Natural killer cell (primary cell): ENCODE results near the gene CATSPERE. TPM values are rescaled to one million over a fixed set of nuclear protein-coding genes. Genes with fewer than 3 reads are reported as not detected.
"Not testable (repeated sequence)": the region's sequence is repeated elsewhere in the genome, so short reads cannot be mapped to it uniquely, and the experiment has no call there.

Experiments
- ATAC-seq, 3 donors: fragments of 150-1000 bp in 2 of 3; fragments of 200-7000 bp in 1 of 3; cut with Tn5 transposase; 1 replicate in 1 of 3; 2 replicates in 2 of 3; pipeline ENCODE4 v1.10.0; 2021; ENCODE audit warnings: mild to moderate bottlenecking in 2 of 3, moderate library complexity in 2 of 3
- DNase-seq, 2 donors: peaks; one replicate each; pipeline versions ENCODE4 v3.0.0 to v3.0.0-alpha.2; 2013 to 2021; ENCODE audit warnings: mixed read lengths in 1 of 2
- H3K27ac ChIP-seq: one replicate; pipeline ENCODE4 v1.5.1; 2013; ENCODE audit warnings: mild to moderate bottlenecking, low read length
- H3K27me3 ChIP-seq: one replicate; pipeline ENCODE4 v1.6.1; 2013; ENCODE audit warnings: low read length; ENCODE audit not compliant: control insufficient read depth, insufficient read depth
- H3K36me3 ChIP-seq: one replicate; pipeline ENCODE4 v1.6.1; 2013; ENCODE audit warnings: low read length; ENCODE audit not compliant: control insufficient read depth, insufficient read depth
- H3K4me1 ChIP-seq: one replicate; pipeline ENCODE4 v1.6.1; 2013; ENCODE audit warnings: low read length; ENCODE audit not compliant: control insufficient read depth, insufficient read depth
- H3K4me3 ChIP-seq: one replicate; pipeline ENCODE4 v1.5.1; 2013; ENCODE audit warnings: low read length
- H3K9me3 ChIP-seq: one replicate; pipeline ENCODE4 v1.6.1; 2013; ENCODE audit warnings: low read length; ENCODE audit not compliant: control insufficient read depth, insufficient read depth
- H3K27ac Mint-ChIP-seq, 2 donors: one replicate each; pipeline ENCODE4 v1.8.0; 2022; ENCODE audit warnings: mild to moderate bottlenecking in 2 of 2, mixed read lengths in 2 of 2, moderate library complexity in 1 of 2
- H3K27me3 Mint-ChIP-seq, 2 donors: one replicate each; pipeline ENCODE4 v1.8.0; 2022; ENCODE audit warnings: low read depth in 2 of 2, mixed read lengths in 2 of 2
- H3K36me3 Mint-ChIP-seq: one replicate; pipeline ENCODE4 v1.8.0; 2022; ENCODE audit warnings: mixed read lengths
- H3K4me1 Mint-ChIP-seq, 2 donors: one replicate each; pipeline ENCODE4 v1.8.0; 2022; ENCODE audit warnings: mixed read lengths in 2 of 2
- H3K4me3 Mint-ChIP-seq: one replicate; pipeline ENCODE4 v1.8.0; 2022; ENCODE audit warnings: mild to moderate bottlenecking, moderate library complexity, mixed read lengths
- H3K9me3 Mint-ChIP-seq, 2 donors: one replicate each; pipeline ENCODE4 v1.8.0; 2022; ENCODE audit warnings: mixed read lengths in 2 of 2
- CTCF ChIP-seq: fragments of 200-600 bp; IDR thresholded peaks from one replicate; pipeline ENCODE4 v1.8.0; 2022; ENCODE audit warnings: antibody characterized with exemption
- WGBS: methylation state at CpG from one replicate; pipeline ENCODE4 v1.1.7; 2013; ENCODE audit warnings: missing lambda C conversion rate; ENCODE audit not compliant: insufficient coverage; 5-methylcytosine and 5-hydroxymethylcytosine counted together
- intact Hi-C: fragments of 100-400 bp; cut with micrococcal nuclease; formaldehyde crosslinking; loops from one replicate; pipeline ENCODE4 v1.14.2; 2022
- total RNA-seq, 4 donors: library from RNA; stranded (reverse); fragments of 120-200 nt in 1 of 4; gene quantifications; one replicate each; pipeline versions ENCODE4 v1.2.3 to v1.2.4, GENCODE V29; 2013 to 2022

CATSPERE gene
- total RNA-seq, 3 donors from 2014 or later (not counting 1 experiment from before 2014, with no cell fraction given), result 0.79 to 1.4 (median 0.80) TPM

- Mint-ChIP-seq H3K27ac (no peak overlapping the region), H3K27me3 (no peaks in the 10 kb centered on the region), H3K4me3 (no peak overlapping the region), H3K9me3 (no peaks in the 10 kb centered on the region), H3K36me3 (no peaks in the 10 kb centered on the region), H3K4me1 (peaks cover 33 to 37% of the 10 kb centered on the region in 2 donors)
- no peak for TF ChIP-seq CTCF
- ATAC-seq (no peak), DNase-seq (no peak)
- Histone ChIP-seq H3K27me3 (no peaks in the 10 kb centered on the region), H3K27ac (no peak overlapping the region), H3K4me3 (no peak overlapping the region), H3K36me3 (no peaks in the 10 kb centered on the region), H3K9me3 (no peaks in the 10 kb centered on the region), H3K4me1 (no peaks in the 10 kb centered on the region)
- WGBS, result 79% methylated on average over 6 of the region's 6 CpGs
- intact Hi-C loops, result no loop called here
These were observed 217.6 kb downstream of the CATSPERE start for GRCh38 chr1:244678697-244679096.

- DNase-seq (no peak), ATAC-seq (no peak)
- no peak overlapping the region for H3K27ac ChIP-seq
- no peak for TF ChIP-seq CTCF
- H3K9me3 ChIP-seq, result no peaks in the 10 kb centered on the region
- no peaks in the 10 kb centered on the region for H3K27me3 Mint-ChIP-seq
- H3K9me3 Mint-ChIP-seq, result no peaks in the 10 kb centered on the region
- WGBS, result 100% methylated on average over 1 of the region's 1 CpG
- H3K36me3 Mint-ChIP-seq, result no peaks in the 10 kb centered on the region
- H3K4me1 ChIP-seq, result no peaks in the 10 kb centered on the region
- peaks cover 21 to 28% of the 10 kb centered on the region in 2 donors for H3K4me1 Mint-ChIP-seq
- H3K27ac Mint-ChIP-seq, result no peak overlapping the region
- H3K4me3 ChIP-seq, result no peak overlapping the region
- no peak overlapping the region for H3K4me3 Mint-ChIP-seq
- intact Hi-C loops, result no loop called here
- H3K27me3 ChIP-seq, result no peaks in the 10 kb centered on the region
- H3K36me3 ChIP-seq, result no peaks in the 10 kb centered on the region
These were observed 219.6 kb downstream of the CATSPERE start for GRCh38 chr1:244680667-244681066.

- H3K27ac Mint-ChIP-seq, H3K36me3 ChIP-seq, H3K4me3 ChIP-seq, H3K4me3 Mint-ChIP-seq, H3K27me3 ChIP-seq, H3K36me3 Mint-ChIP-seq, ATAC-seq, H3K27ac ChIP-seq, intact Hi-C loops, H3K9me3 ChIP-seq, H3K27me3 Mint-ChIP-seq, DNase-seq, H3K4me1 ChIP-seq, H3K9me3 Mint-ChIP-seq: not testable (repeated sequence)
- peaks cover 20 to 28% of the 10 kb centered on the region in 2 donors for H3K4me1 Mint-ChIP-seq
- 96% methylated on average over 4 of the region's 4 CpGs for WGBS
These were observed 221.0 kb downstream of the CATSPERE start for GRCh38 chr1:244682087-244682486.

Other genes with a start within 250 kb of the CATSPERE start
- gene ADSS2, start 9.4 kb upstream of the CATSPERE start, total RNA-seq, result 10 to 100 TPM; 49.2 to 67.9 (median 54.8) TPM
- gene DESI2, start 191.9 kb downstream of the CATSPERE start, total RNA-seq, result 10 to 100 TPM; 24.1 to 30.5 (median 25.4) TPM